Osteocyte (in vitro differentiated cells): ENCODE results near the gene DIP2C. TPM values are rescaled to one million over a fixed set of nuclear protein-coding genes. Genes with fewer than 3 reads are reported as not detected.

ENCODE experiments used
- DNase-seq: peaks from one replicate; pipeline ENCODE4 v3.0.0; 2021; ENCODE audit warnings: mixed read lengths; ENCODE audit not compliant: unreplicated experiment; ENCODE audit errors: extremely low spot score
- H3K27ac Mint-ChIP-seq: one replicate; pipeline ENCODE4 v1.8.0; 2021; ENCODE audit warnings: mild to moderate bottlenecking, mixed read lengths; ENCODE audit not compliant: unreplicated experiment
- H3K27me3 Mint-ChIP-seq: one replicate; pipeline ENCODE4 v1.8.0; 2021; ENCODE audit warnings: mixed read lengths; ENCODE audit not compliant: unreplicated experiment
- H3K36me3 Mint-ChIP-seq: one replicate; pipeline ENCODE4 v1.8.0; 2021; ENCODE audit warnings: mixed read lengths; ENCODE audit not compliant: unreplicated experiment
- H3K4me1 Mint-ChIP-seq: one replicate; pipeline ENCODE4 v1.8.0; 2021; ENCODE audit warnings: mixed read lengths; ENCODE audit not compliant: unreplicated experiment
- H3K4me3 Mint-ChIP-seq: one replicate; pipeline ENCODE4 v1.8.0; 2021; ENCODE audit warnings: mild to moderate bottlenecking, moderate library complexity, mixed read lengths; ENCODE audit not compliant: unreplicated experiment
- H3K9me3 Mint-ChIP-seq: one replicate; pipeline ENCODE4 v1.8.0; 2021; ENCODE audit warnings: mixed read lengths; ENCODE audit not compliant: unreplicated experiment
- CTCF ChIP-seq: fragments of 200-600 bp; sonication (generic); IDR thresholded peaks from 2 replicates; pipeline ENCODE4 v1.5.0; 2021; ENCODE audit warnings: antibody characterized with exemption, mild to moderate bottlenecking, moderate library complexity
- total RNA-seq: library from RNA; stranded (reverse); gene quantifications from 2 replicates; pipeline ENCODE4 v1.2.1, GENCODE V29; 2021

DIP2C gene
- total RNA-seq, 1 donor from 2014 or later: 36.8 TPM

GRCh38 chr10:311901-312665 lies 377.4 kb downstream of the DIP2C start:
- H3K27me3 Mint-ChIP-seq: no peaks in the 10 kb centered on the region
- no peak overlapping the region for H3K27ac Mint-ChIP-seq
- peaks cover 36% of the 10 kb centered on the region for H3K36me3 Mint-ChIP-seq
- no peak overlapping the region for H3K4me3 Mint-ChIP-seq
- TF ChIP-seq CTCF: no peak
- no peaks in the 10 kb centered on the region for H3K9me3 Mint-ChIP-seq
- peaks cover 36% of the 10 kb centered on the region for H3K4me1 Mint-ChIP-seq
- DNase-seq: peak; percentile 38

- Mint-ChIP-seq H3K4me1 (peaks cover 36% of the 10 kb centered on the region), H3K4me3 (no peak overlapping the region), H3K27me3 (no peaks in the 10 kb centered on the region), H3K27ac (no peak overlapping the region), H3K36me3 (peaks cover 38% of the 10 kb centered on the region), H3K9me3 (no peaks in the 10 kb centered on the region)
- DNase-seq: peak; percentile 75
- TF ChIP-seq CTCF: no peak
These were observed 378.4 kb downstream of the DIP2C start for GRCh38 chr10:310976-311639.

GRCh38 chr10:310371-310770 lies 379.1 kb downstream of the DIP2C start:
- TF ChIP-seq CTCF: no peak
- Mint-ChIP-seq H3K4me3 (no peak overlapping the region), H3K36me3 (peaks cover 30% of the 10 kb centered on the region), H3K27ac (no peak overlapping the region), H3K9me3 (no peaks in the 10 kb centered on the region), H3K27me3 (no peaks in the 10 kb centered on the region), H3K4me1 (peaks cover 30% of the 10 kb centered on the region)
- DNase-seq: peak; percentile 53

GRCh38 chr10:308572-309085 lies 380.8 kb downstream of the DIP2C start:
- H3K36me3 Mint-ChIP-seq: peaks cover 26% of the 10 kb centered on the region
- no peak for DNase-seq
- H3K4me3 Mint-ChIP-seq: no peak overlapping the region
- no peak overlapping the region for H3K27ac Mint-ChIP-seq
- TF ChIP-seq CTCF: no peak
- H3K27me3 Mint-ChIP-seq: no peaks in the 10 kb centered on the region
- H3K9me3 Mint-ChIP-seq: no peaks in the 10 kb centered on the region
- H3K4me1 Mint-ChIP-seq: peaks cover 25% of the 10 kb centered on the region

- peaks cover 23% of the 10 kb centered on the region for H3K36me3 Mint-ChIP-seq
- DNase-seq: no peak
- no peak overlapping the region for H3K4me3 Mint-ChIP-seq
- H3K27ac Mint-ChIP-seq: no peak overlapping the region
- H3K9me3 Mint-ChIP-seq: no peaks in the 10 kb centered on the region
- H3K4me1 Mint-ChIP-seq: peaks cover 25% of the 10 kb centered on the region
- no peak for TF ChIP-seq CTCF
- no peaks in the 10 kb centered on the region for H3K27me3 Mint-ChIP-seq
These were observed 381.4 kb downstream of the DIP2C start for GRCh38 chr10:308101-308500.
